HG03354 (cell line): ENCODE measurements around the gene SLC35D1.
"Not testable (repeated sequence)": the region's sequence is repeated elsewhere in the genome, so short reads cannot be mapped to it uniquely, and the experiment has no call there.

Experiments used
- ATAC-seq: cut with Tn5 transposase; IDR thresholded peaks from one replicate; pipeline ENCODE4 v1.9.1; 2021; ENCODE audit warnings: mild to moderate bottlenecking; ENCODE audit not compliant: unreplicated experiment, poor library complexity, severe bottlenecking

Gene SLC35D1

GRCh38 chr1:67053785-67054772 lies at the start of gene SLC35D1:
Gene SLC35D1, minus strand, starts transcription at chr1:67054148. Its CDS starts 135 bp downstream, at chr1:67054013.
- peak; percentile 84 for ATAC-seq

GRCh38 chr1:67103548-67103947 lies 49.6 kb upstream of the SLC35D1 start:
- ATAC-seq = no peak

- ATAC-seq = no peak
Observed at GRCh38 chr1:67100833-67101232, 46.9 kb upstream of the SLC35D1 start.

DNA sequence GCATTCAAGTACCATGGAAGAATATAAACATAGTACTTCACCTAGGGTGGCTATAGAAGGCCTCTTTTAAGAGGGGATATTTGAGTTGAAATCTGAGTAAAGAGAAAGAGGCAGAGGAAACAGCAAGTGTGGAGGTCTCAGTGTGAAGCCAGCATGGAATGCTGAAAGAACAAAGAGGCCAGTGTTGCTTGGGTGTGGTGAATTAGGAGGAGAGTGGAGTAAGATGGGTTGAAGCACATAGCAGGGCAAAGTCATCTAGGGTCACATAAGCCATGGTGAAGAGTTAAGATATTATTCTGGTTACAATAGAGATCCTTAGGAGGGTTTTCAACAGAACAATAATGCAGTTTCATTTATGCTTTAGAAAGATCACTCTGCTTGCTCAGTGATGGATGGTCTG lies 43.4 kb upstream of the SLC35D1 start:
- no peak for ATAC-seq

- no peak for ATAC-seq
Observed at GRCh38 chr1:67094191-67094590, 40.2 kb upstream of the SLC35D1 start.

DNA sequence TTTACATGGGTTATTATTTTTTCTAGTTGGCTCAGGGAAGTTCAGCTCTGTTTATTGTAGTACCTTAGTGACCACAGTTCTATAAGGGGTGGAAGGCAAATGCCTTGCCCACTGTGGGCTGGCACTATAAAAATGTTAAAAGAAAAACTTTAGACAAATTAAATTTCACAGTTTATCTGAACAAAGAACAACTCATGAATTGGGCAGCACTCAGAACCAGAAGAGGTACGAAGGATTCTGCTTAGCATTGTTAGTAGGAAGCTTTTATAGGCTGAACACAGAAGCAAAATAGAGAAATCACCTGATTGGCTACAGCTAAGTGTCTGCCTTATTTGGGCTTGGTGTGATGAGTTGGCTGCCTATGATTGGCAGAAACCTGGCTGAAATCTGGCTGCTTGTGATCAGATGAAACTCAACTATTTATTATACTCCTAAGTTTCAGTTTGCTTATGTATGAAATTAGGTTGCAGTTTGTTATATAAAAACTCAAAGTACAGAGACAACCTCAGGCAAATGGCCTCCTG lies 35.8 kb upstream of the SLC35D1 start:
- ATAC-seq = no peak

DNA sequence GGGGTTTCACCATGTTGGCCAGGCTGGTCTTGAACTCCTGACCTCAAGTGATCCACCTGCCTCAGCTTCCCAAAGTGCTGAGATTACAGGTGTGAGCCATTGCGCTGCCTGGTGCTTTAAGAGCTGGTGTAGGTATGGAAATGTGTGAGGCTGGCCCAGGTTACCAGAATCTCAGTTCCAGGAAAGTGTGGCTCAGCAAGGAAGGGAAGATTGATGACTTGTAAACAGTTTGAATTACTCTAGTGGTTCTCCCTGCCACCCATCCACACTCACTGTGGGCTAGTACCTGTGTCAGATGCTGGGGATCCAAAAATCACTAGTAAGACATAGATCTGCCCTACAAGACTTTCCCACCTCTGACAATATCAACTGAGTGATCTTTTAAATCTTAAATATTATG lies 34.5 kb upstream of the SLC35D1 start:
- ATAC-seq = no peak

- no peak for ATAC-seq
Observed at GRCh38 chr1:67085326-67085725, 31.4 kb upstream of the SLC35D1 start.

DNA sequence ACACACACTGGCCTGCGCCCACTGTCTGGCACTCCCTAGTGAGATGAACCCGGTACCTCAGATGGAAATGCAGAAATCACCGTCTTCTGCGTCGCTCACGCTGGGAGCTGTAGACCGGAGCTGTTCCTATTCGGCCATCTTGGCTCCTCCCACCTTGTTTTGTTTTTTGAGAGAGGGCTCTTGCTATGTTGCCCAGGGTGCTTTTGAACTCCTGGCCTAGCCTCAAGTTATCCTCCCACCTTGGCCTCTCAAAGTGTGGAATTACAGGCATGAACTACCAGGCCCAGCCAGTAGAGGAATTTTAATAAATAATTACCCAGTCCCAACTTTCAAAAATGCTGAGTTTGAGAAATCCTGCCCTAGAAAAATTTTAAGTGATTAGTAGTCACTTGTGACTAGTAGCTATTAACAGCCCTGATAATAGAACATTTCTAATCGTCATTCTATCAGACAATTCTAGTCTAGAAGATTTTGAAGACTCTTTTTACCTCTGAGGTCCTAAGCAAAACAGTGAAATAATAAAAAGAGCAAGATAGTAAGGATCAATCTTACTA lies 30.9 kb upstream of the SLC35D1 start:
- ATAC-seq = no peak

DNA sequence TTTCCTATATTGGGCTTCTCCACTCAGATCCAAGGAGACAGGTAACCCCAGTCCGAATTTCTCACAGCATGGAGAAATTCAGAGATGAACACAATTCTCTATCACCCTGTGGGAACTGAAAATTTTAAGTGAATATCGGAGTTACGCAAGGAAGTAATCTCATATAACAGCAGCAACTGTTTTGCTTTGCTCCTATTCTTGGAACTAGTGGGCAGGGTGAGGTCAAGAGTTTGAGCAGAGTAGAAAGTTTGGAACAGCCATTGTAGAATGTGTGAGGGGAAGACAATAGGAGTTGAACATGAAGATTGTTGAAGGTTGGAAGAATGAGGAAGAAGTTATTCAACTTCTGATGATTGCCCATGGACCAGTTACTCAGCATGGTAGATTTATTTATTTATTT lies 24.3 kb upstream of the SLC35D1 start:
- no peak for ATAC-seq

DNA sequence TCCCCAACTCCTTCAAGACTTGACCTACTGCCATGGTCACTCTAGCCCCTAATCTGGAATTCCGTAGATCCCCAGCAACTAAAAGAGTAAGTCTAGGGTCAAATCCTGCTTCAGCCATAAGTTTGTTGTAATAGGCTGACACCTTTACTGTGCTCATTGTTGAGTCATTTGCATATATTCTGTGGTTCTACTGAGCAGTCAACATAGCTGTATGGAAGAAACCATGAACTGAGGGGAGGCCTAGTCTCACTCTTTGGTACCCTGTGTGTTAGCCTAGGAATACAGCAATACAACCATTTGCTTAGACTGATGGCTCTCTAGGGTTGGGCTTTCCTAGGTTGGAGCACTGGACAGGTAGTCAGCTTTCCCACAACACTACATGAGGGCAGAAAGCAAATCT lies 23.6 kb upstream of the SLC35D1 start:
- ATAC-seq = no peak

- ATAC-seq = no peak
Observed at GRCh38 chr1:67072749-67073148, 18.8 kb upstream of the SLC35D1 start.

GRCh38 chr1:67067655-67068054 lies 13.7 kb upstream of the SLC35D1 start:
- ATAC-seq = not testable (repeated sequence)

GRCh38 chr1:67062412-67062811 lies 8.5 kb upstream of the SLC35D1 start:
- no peak for ATAC-seq

GRCh38 chr1:67061266-67061665 lies 7.3 kb upstream of the SLC35D1 start:
- no peak for ATAC-seq

- ATAC-seq = no peak
Observed at GRCh38 chr1:67060811-67061218, 6.9 kb upstream of the SLC35D1 start.

GRCh38 chr1:67059346-67059745 lies 5.4 kb upstream of the SLC35D1 start:
- no peak for ATAC-seq

GRCh38 chr1:67058761-67059160 lies 4.8 kb upstream of the SLC35D1 start:
- ATAC-seq = no peak

GRCh38 chr1:67058242-67058641 lies 4.3 kb upstream of the SLC35D1 start:
- no peak for ATAC-seq

- ATAC-seq = peak; percentile 38
Observed at GRCh38 chr1:67053535-67053784, 488 bp downstream of the SLC35D1 start.
